NCI-H345 treated with DMSO at 0.1 percent for 48 hours (cell line): Measurements from ENCODE around the gene DIP2C.
"Not testable (repeated sequence)": the region's sequence is repeated elsewhere in the genome, so short reads cannot be mapped to it uniquely, and the experiment has no call there.

ENCODE experiments used
- DNase-seq: peaks from one replicate; lab custom pipeline; 2025; ENCODE audit not compliant: unreplicated experiment; lab: John Stamatoyannopoulos, UW

DIP2C gene

GRCh38 chr10:689452-690371 lies at the start of gene DIP2C:
TSS of gene DIP2C (minus strand) at chr10:689668. CDS start at chr10:689578, 90 bp downstream.
- no peak for DNase-seq

GRCh38 chr10:734481-734880 lies 45.0 kb upstream of the DIP2C start:
- no peak for DNase-seq

- no peak for DNase-seq
Observed at GRCh38 chr10:733086-733485, 43.6 kb upstream of the DIP2C start.

GRCh38 chr10:729213-729612 lies 39.7 kb upstream of the DIP2C start:
- no peak for DNase-seq

- DNase-seq: no peak
Observed at GRCh38 chr10:728603-729002, 39.1 kb upstream of the DIP2C start.

- no peak for DNase-seq
Observed at GRCh38 chr10:727162-727790, 37.8 kb upstream of the DIP2C start.

GRCh38 chr10:725786-726185 lies 36.3 kb upstream of the DIP2C start:
- DNase-seq: no peak

GRCh38 chr10:725302-725701 lies 35.8 kb upstream of the DIP2C start:
- no peak for DNase-seq

GRCh38 chr10:723973-724372 lies 34.5 kb upstream of the DIP2C start:
- no peak for DNase-seq

GRCh38 chr10:722281-723060 lies 33.0 kb upstream of the DIP2C start:
- no peak for DNase-seq

GRCh38 chr10:718143-718700 lies 28.8 kb upstream of the DIP2C start:
- DNase-seq: no peak

GRCh38 chr10:717458-717857 lies 28.0 kb upstream of the DIP2C start:
- no peak for DNase-seq

- DNase-seq: no peak
Observed at GRCh38 chr10:716821-717220, 27.4 kb upstream of the DIP2C start.

- no peak for DNase-seq
Observed at GRCh38 chr10:714214-714613, 24.7 kb upstream of the DIP2C start.

- no peak for DNase-seq
Observed at GRCh38 chr10:712575-712974, 23.1 kb upstream of the DIP2C start.

GRCh38 chr10:712089-712488 lies 22.6 kb upstream of the DIP2C start:
- DNase-seq: no peak

- no peak for DNase-seq
Observed at GRCh38 chr10:707861-708260, 18.4 kb upstream of the DIP2C start.

- no peak for DNase-seq
Observed at GRCh38 chr10:707456-707855, 18.0 kb upstream of the DIP2C start.

GRCh38 chr10:703118-703517 lies 13.7 kb upstream of the DIP2C start:
- DNase-seq: no peak

GRCh38 chr10:700183-700582 lies 10.7 kb upstream of the DIP2C start:
- DNase-seq: not testable (repeated sequence)
